ENCODE results near the gene BCAS3.
A peak's percentile ranks its signal among the peaks of the same experiment; 100 is the strongest.

GRCh38 chr17:61393550-61393903, 715.9 kb downstream of the BCAS3 start:
- peak in 2 of 3 experiments; percentile 65 to 71; a peak in 5 of 6 replicates for TF ChIP-seq CTCF (IDR thresholded peaks at IDR 0.05 in 2 of 3, conservative IDR thresholded peaks at IDR 0.05 in 1 of 3; ENCODE audit: borderline replicate concordance in 1 of 3, insufficient read depth in 1 of 3, low read depth in 2 of 3, low read length in 2 of 3)
- no peak for TF ChIP-seq EZH2 (IDR thresholded peaks at IDR 0.05)
- TF ChIP-seq POLR2A (IDR thresholded peaks at IDR 0.05; ENCODE audit: borderline replicate concordance, extremely low read depth, insufficient read depth, insufficient read length), result no peak
- no peak; the same call in 1 of the 2 replicates for TF ChIP-seq RAD21 (IDR thresholded peaks at IDR 0.05; ENCODE audit: low read depth)
- TF ChIP-seq JUND (IDR thresholded peaks at IDR 0.05), result no peak
- no peak for TF ChIP-seq POLR2AphosphoS5 (IDR thresholded peaks at IDR 0.05; ENCODE audit: low read depth, low read length)

Measured in HCT116 (cell line).